ENCODE data around the gene CCDC39.

CCDC39 gene

GRCh38 chr3:180679178-180680096, at the start of gene CCDC39:
TSS of gene CCDC39 (minus strand) at chr3:180679489. CDS start at chr3:180679380, 109 bp downstream.
- DNase-seq: peak; percentile 70

- no peak for DNase-seq
Measured at GRCh38 chr3:180720012-180720411, 40.7 kb upstream of the CCDC39 start.

DNA sequence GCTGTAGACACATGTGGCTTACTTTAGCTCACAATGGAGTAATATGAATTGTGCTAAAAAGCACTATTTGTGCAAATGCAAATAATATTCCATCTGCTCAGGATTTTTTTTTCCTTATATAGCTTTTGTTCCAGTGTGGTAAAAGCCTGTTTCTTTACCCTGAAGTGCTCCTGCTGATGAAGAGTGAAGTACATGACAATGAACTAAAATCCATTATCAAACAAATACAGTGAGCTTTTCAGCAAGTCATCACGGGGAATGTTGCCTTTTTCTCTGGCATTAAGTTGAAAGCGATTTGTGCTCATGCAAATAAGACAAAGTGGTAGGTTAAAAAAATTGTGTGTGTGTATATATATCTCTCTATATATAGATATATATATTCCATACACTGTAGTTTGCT, 28.6 kb upstream of the CCDC39 start:
- no peak for DNase-seq

DNA sequence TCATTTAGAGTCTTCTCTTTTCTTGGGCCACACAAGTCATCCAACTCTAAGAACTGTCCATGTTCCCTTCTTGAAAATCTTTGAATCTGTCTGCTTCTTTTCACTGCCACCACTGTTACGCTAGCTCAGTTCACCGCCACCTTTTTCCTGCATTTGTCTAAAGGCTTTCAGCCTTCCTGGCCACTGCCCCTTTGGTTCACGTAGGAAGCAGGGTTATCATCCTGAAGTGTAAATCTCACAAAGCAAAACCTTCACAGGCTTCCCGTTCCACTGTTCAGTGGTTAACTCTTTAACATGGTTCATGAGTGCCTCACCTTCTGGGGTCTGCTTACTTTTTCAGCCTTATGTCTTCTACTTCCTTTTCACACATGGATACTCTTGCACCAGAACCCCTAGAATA, 26.3 kb upstream of the CCDC39 start:
- no peak for DNase-seq

DNA sequence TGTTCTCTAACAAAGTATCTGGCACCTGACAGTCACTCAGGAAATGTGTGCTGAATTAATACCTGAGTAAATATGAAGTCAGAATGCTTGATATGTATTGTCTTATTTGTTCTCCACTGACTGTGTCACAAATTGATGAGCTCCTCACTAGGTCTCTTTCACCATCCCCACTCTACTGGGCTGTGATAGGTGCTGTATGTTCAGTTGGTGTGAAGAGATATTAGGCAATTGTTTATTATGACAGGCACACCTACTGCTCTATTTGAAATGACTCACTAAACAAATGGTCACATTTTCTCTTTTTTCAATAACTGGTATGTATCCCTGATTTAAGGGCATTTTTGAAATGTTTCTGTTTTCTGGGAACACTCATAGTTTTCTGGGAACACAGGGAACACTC, 25.2 kb upstream of the CCDC39 start:
- no peak for DNase-seq

DNA sequence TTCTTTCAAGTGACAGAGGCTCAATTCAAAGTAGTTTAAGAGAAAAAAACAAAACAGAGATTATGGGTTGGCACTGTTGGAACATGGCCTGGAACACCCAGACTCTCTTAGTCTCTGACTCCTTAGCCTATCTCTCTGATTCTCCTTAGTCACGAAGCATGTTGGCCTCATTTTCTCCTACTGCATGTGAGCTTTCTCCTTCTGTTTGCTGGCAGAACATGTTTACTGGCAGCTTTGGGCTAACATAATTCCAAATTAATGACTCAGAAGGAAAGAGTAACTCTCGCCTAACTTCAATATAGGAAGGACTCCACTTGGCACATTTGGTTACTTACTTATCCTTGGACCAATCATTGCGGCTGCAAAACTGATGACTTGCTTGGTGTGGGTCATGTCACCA, 21.7 kb upstream of the CCDC39 start:
- DNase-seq: no peak

- no peak for DNase-seq
Measured at GRCh38 chr3:180698760-180699270, 19.5 kb upstream of the CCDC39 start.

DNA sequence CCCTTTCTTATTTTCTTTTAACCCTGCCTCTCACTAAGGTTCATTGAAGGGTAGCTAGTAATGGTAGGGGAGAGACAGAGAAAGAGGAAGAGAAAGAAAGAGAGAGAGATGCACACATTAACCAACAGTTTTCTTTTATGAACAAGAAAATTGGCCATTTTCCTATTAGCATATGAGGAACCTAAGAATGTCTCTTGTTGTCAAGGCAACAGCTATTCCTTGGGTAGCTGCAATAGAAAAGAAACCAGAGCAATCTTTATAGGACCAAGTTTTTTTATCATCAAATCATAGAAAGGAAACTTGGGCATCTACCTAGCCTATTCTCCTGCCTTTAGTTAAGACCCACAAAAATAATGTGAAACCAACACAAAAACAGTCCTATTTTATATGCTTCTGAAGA, 15.0 kb upstream of the CCDC39 start:
- DNase-seq: no peak

DNA sequence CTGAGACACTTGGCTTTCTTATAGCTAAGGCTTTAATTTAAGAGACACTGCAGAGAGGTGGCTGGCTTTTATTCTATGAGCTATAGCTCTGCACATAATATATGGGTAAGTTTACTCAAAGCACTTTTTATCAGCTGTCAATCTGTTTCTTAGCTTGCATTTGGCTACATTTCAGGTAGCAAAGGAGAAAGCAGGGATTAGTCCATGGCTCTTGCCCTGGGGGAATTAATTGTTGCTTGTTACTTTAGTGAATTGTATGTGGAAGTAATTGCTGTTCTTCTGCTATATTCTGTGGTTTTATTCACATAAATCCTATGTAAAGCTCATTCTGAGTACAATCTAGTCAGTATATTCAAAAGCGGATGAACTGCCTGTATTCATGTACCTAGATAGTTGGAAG, 14.4 kb upstream of the CCDC39 start:
- no peak for DNase-seq

- DNase-seq: peak; percentile 15
Measured at GRCh38 chr3:180690061-180690460, 10.8 kb upstream of the CCDC39 start.

DNA sequence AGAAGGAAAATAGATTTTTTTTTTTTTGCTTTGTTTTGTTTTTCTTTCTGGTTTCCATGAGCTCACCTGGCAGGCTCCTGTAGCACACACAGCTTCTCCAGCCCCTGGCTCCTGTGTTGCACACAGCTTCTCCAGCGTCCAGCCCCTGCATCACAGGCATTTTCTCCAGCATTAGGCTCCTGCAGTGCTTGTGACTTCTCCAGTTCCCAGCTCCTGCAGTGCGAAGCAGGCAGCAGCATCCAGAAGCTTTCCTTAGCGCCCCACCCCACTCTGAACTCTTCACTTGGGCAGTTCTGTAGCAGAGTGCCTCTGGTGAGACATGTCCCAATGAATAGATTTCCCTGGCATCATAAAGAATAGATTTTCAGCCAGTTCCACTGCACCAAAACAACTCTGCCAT, 5.5 kb upstream of the CCDC39 start:
- no peak for DNase-seq

- DNase-seq: no peak
Measured at GRCh38 chr3:180683816-180684215, 4.5 kb upstream of the CCDC39 start.

DNA sequence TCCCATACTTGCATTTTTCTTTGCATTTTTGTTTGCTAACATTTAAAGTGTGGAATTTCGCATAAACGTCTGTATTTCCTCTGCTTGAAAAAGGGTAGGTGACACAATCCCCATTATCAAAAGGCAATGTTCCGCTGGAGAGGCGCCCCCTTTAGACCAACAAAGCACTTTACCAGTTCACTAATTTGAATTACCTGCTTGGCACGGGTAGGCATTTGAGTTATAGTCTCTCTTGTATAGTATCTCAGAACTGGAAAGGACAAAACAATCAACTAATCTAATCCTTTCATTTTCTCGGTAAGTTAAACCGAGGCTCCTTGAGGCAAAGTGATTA, 775 bp upstream of the CCDC39 start:
- DNase-seq: no peak

GRCh38 chr3:180678231-180678630, 1.1 kb downstream of the CCDC39 start:
- no peak for DNase-seq

DNA sequence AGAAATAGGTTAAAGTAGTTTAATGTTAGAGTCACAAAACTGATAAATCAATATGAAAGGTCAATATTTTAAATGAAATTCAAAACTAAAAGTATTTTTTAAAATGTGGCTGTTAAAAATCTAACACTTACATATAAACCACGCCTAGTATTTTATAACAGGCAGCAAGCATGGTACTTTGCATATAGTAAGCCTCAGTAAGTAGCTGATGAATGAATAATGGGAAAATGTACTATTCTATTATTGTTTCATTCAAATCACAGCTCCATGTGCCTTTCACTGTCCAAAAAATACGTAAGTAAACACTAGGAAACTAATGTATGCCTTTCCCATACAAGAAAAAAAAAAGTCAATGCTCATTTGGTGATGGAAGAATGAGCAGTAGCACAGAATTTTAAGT, 17.8 kb downstream of the CCDC39 start:
- no peak for DNase-seq

GRCh38 chr3:180657094-180657493, 22.2 kb downstream of the CCDC39 start:
- no peak for DNase-seq

DNA sequence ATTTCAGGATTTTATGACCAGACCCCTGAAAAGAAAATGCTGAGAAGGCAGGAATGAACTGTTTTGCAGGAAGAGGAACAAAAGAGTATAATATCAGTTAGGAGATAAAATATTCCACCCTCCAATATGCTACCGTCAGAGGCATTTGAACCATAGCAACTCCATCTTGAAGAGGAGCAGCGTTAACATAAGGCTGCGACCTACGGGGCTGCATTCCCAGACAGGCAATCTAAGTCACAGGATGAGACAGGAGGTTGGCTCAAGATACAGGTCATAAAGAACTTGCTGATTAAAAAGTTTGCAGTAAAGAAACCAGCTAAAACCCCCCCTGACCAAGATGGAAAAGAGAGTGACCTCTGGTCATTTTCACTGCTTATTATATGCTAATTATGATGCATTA, 22.9 kb downstream of the CCDC39 start:
- no peak for DNase-seq

- DNase-seq: no peak
Measured at GRCh38 chr3:180646187-180646790, 33.0 kb downstream of the CCDC39 start.

- no peak for DNase-seq
Measured at GRCh38 chr3:180640987-180641386, 38.3 kb downstream of the CCDC39 start.

GRCh38 chr3:180633722-180634121, 45.6 kb downstream of the CCDC39 start:
- DNase-seq: no peak

DNA sequence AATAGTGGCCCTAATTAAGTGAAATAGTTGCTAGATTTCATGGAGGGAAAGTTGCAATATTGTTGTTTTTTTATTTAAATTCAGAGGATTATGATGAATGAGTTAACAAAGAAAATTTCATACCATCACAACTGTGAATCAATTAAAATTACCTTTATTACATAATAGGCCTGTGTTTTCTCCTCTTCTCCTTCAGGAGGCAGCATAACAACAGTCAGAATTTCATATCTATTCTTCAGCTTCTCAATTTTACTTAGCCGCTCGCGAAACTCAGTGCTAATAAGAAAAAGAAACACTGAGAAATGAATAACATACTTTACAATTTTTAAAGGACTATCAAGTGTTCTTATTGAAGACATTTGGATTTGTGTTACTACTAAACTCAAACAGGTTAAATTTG, 48.0 kb downstream of the CCDC39 start:
- DNase-seq: no peak

- no peak for DNase-seq
Measured at GRCh38 chr3:180630371-180630770, 48.9 kb downstream of the CCDC39 start.

GRCh38 chr3:180626844-180627243, 52.4 kb downstream of the CCDC39 start:
- DNase-seq: no peak

GRCh38 chr3:180624714-180625113, 54.6 kb downstream of the CCDC39 start:
- no peak for DNase-seq

Data from DMS 273 treated with DMSO at 0.1 percent for 48 hours (cell line).